GM21529 (cell line): Measurements from ENCODE around the gene TRMT2A.
"Not testable (repeated sequence)": the region's sequence is repeated elsewhere in the genome, so short reads cannot be mapped to it uniquely, and the experiment has no call there.

Experiments used
- ATAC-seq: cut with Tn5 transposase; IDR thresholded peaks from one replicate; pipeline ENCODE4 v1.9.1; 2021; ENCODE audit not compliant: unreplicated experiment

TRMT2A gene

GRCh38 chr22:20088263-20088648 is 28.8 kb downstream of the TRMT2A start:
- no peak for ATAC-seq

- no peak for ATAC-seq
These were observed 29.4 kb downstream of the TRMT2A start for GRCh38 chr22:20087319-20088262.

- no peak for ATAC-seq
These were observed 30.3 kb downstream of the TRMT2A start for GRCh38 chr22:20086763-20087162.

GRCh38 chr22:20086101-20086599 is 30.9 kb downstream of the TRMT2A start:
- ATAC-seq: no peak

GRCh38 chr22:20085651-20086050 is 31.4 kb downstream of the TRMT2A start:
- ATAC-seq: no peak

- ATAC-seq: no peak
These were observed 32.2 kb downstream of the TRMT2A start for GRCh38 chr22:20084547-20085413.

GRCh38 chr22:20083891-20084546 is 33.0 kb downstream of the TRMT2A start:
- no peak for ATAC-seq

- ATAC-seq: no peak
These were observed 33.7 kb downstream of the TRMT2A start for GRCh38 chr22:20083157-20083890.

GRCh38 chr22:20080776-20081654 is 36.0 kb downstream of the TRMT2A start:
- no peak for ATAC-seq

- peak; percentile 57 for ATAC-seq
These were observed 36.6 kb downstream of the TRMT2A start for GRCh38 chr22:20080445-20080775.

- ATAC-seq: peak; percentile 74
These were observed 37.1 kb downstream of the TRMT2A start, which contains the start of gene DGCR8 for GRCh38 chr22:20079745-20080444. Gene DGCR8 (plus strand): TSS chr22:20080241. CDS start chr22:20085964, 5,723 bp downstream.

- ATAC-seq: no peak
These were observed 40.3 kb downstream of the TRMT2A start for GRCh38 chr22:20076627-20077172.

- ATAC-seq: no peak
These were observed 45.5 kb downstream of the TRMT2A start for GRCh38 chr22:20071524-20071972.

- ATAC-seq: no peak
These were observed 47.5 kb downstream of the TRMT2A start for GRCh38 chr22:20069331-20070042.

- ATAC-seq: no peak
These were observed 48.4 kb downstream of the TRMT2A start for GRCh38 chr22:20068640-20069039.

- ATAC-seq: not testable (repeated sequence)
These were observed 49.7 kb downstream of the TRMT2A start for GRCh38 chr22:20067384-20067682.

GRCh38 chr22:20066617-20067383 is 50.2 kb downstream of the TRMT2A start:
- no peak for ATAC-seq
